HG02970 (cell line): ENCODE data around the gene TAF5L.
"Not testable (repeated sequence)": the region's sequence is repeated elsewhere in the genome, so short reads cannot be mapped to it uniquely, and the experiment has no call there.

ENCODE experiments used
- ATAC-seq: cut with Tn5 transposase; IDR thresholded peaks from one replicate; pipeline ENCODE4 v1.9.1; 2021; ENCODE audit warnings: mild to moderate bottlenecking, moderate library complexity, moderate number of reproducible peaks; ENCODE audit not compliant: unreplicated experiment, low FRiP score

Gene TAF5L

DNA sequence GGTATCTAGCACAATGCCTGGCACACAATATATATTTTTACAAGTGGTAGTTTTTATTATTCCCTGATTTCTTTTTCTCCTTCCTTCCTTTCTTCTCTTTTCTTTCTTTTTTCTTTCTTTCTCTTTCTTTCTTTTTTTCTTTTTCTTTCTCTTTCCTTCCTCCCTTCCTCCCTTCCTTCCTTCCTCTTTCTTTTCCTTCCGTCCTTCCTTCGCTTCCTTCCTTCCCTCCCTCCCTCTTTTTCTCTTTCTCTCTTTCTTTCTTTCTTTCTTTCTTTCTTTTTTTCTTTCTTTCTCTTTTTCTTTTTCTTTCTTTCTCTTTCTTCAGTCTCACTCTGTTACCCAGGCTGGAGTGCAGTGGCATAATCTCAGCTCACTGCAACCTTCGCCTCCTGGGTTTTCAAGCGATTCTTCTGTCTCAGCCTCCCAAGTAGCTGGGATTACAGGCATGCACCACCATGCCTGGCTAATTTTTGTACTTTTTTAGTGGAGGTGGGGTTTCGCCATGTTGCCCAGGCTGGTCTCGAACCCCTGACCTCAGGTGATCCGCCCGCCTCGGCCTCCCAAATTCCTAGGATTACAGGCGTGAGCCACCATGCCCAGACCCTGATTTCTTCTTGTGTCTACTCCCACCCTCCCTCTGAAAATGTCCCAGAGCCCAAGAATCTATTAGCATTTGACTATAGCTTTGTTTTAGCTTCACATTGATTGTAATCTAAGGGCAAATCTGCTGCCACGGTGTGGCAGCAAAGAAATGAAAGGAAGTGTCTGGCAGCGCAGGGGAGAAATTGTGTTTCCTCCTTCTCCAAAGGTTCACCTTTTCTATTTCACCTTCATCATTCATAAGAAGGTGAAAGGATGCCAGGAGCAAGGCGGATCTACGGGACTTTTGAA lies 47.5 kb downstream of the TAF5L start:
- ATAC-seq: no peak

DNA sequence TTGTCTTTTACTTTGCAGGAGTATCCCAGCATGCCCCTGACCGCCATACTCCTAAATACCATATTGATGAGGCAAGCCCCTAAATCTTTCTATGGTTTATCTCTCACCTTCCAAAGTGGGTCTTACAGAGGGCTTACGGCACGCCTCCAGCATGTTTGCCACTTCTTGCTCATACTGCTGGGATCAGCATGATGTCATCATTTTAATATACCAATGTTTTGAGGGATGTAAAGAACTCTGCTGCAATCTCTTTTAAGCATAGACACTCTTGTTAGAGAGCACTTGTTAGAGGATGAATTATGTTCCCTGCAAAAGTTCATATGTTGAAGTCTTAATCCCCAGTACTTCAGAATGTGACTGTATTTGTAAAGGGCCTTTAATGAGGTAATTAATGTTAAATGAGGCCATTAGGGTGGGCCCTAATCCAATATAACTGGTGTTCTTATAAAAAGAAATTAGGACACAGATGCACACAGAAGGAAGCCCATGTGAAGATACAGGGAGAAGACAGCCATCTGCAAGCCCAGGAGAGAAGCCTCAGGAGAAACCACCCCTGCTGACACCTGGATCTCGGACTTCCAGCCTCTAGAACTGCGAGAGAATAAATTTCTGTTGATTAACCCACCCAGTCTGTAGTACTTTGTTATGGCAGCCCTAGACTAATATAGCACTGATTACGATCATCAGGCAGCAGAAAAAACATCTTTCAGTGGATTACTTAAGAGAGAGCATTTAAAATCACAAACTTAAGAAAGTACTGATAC lies 51.1 kb downstream of the TAF5L start:
- no peak for ATAC-seq

DNA sequence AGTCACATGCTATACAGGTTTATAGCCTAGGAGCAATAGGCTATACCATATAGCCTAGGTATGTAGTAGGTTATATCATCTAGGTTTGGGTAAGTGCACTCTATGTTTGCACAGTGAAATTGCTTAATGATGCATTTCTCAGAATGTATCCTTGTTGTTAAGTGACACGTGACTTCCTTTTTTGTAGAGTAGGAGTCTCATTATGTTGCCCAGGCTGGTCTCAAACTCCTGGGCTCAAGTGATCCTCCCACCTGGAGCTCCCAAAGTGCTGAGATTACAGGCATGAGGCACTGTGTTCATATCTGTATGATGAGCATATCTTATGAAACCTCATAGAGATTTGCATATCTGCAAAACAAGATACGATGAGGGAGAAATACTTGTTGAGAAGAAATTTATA lies 53.6 kb downstream of the TAF5L start:
- ATAC-seq: no peak

DNA sequence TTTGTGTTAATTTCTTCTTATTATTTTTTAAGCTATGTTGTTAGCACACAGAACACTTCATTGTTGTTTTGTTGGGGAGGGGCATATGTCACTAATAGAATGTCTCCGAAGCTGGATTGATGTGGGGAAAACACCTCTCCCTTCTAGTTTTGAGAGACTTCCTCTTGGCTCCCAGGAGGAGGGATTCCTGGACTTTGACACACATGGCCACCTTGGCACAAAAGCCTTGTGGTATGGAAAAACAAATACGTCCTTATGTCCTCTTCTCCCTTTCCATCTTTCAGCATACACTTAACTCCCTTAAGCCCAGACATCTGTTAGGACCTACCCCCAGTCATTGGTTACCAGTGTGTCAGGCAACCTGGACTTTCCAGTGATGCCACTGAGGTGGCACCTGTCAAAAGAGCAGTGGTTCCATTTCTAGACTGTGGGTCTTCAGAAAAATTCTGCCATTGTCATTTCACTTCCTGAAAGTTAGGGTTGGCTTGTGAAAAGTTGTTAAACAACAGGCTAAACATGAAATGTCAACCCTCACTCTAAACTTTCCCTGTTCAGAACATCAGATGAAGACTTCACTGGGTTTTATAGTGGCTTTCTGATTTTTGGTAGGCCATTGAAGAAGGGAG lies 54.9 kb downstream of the TAF5L start:
- ATAC-seq: no peak

DNA sequence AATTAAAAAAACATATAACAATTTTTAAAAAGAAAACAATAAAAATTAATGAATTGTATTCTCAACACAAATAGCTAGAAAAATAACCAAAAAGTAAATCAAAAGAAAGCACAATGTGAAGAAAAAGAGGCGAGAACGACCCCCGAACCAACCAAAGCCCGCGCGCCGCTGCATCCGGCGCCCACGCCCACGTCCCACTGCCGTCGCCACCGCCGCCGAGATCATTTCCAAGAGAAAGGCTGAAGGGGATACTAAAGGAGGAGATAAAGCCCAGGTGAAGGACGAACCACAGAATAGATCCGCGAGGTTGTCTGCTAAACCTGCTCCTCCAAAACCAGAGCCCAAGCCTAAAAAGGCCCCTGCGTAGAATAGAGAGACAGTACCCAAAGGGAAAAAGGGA lies 55.6 kb downstream of the TAF5L start:
- ATAC-seq: no peak

DNA sequence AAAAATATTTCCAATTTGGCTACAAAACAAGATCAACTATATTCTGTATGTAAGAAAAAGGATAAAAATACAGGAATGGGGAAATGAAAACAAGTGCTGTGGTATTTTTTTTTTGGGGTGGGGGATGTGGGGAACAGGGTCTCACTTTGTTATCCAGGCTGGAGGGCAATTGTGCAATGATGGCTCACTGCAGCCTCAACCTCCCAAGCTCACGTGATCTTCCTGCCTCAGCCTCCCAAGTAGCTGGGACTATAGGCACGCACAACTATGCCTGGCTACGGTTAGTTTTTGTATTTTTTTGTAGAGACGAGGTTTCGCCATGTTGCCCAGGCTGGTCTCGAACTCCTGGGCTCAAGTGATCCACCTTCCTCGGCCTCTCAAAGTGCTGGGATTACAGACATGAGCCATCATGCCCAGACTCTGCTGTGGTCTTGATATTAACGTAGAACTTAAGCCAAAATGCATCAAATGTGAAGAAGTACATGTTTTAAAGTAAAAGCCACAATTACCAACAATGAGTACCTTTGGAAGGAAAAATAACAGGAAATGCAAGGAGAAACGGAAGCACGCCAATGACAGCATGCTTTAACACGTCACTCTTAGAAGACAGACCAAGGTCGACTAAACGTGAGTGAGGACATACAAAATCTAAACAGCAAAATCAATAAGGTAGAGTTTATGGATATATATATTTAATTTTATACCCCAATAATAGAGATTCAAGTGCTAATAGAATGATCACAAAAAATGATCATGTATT lies 58.6 kb downstream of the TAF5L start:
- no peak for ATAC-seq

DNA sequence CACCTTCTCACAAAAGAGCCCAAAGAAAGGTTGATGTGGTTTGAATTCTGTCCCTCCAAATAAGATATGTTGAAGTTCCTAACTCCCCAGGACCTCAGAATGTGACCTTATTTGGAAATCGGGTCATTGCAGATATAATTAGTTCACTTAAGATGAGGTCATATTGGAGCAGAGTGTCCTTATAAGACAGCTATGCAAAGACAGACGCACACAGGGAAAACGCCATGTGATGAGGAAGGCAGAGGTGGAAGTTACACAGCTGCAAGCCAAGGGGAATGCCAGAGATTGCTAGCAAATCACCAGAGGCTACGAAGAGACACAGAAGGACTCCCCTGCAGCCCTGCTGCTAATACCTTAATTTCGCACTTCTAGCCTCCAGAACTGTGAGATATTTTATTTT lies 62.2 kb downstream of the TAF5L start:
- ATAC-seq: no peak

DNA sequence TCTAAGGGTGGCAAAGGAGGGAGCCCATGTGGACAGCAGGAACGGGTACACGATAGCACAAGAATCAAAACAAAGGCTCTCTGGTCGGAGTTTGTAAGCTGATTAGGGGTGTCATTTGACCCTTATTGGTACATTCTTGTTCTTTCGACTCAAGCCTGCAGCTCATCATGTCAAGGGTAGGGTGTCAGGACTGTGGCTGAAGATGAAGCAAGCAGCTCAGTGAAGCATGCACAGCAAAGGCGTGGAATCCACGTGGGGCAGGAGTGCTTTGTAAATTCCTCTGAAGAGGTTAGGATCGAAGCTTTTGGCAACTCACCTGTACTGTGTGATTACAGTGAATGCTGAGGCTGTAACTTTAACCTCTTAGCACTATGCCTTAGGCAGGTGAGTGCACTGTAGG lies 62.7 kb downstream of the TAF5L start:
- ATAC-seq: no peak

DNA sequence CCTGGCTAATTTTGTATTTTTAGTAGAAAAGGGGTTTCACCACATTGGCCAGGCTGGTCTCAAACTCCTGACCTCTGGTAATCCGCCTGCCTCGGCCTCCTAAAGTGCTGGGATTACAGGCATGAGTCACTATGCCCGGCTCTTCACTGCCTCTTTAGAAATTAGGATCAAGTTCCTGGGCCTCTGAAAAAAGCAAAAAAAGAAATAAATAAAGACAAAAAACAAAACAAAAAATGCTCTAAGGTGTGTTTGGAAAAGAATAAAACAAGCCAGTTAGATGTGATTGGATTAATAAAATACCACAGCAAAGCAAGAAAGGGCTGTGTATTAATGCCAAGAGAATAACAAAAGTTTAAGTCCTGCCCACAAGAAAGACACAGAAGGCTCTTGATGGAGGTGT lies 63.2 kb downstream of the TAF5L start:
- no peak for ATAC-seq

DNA sequence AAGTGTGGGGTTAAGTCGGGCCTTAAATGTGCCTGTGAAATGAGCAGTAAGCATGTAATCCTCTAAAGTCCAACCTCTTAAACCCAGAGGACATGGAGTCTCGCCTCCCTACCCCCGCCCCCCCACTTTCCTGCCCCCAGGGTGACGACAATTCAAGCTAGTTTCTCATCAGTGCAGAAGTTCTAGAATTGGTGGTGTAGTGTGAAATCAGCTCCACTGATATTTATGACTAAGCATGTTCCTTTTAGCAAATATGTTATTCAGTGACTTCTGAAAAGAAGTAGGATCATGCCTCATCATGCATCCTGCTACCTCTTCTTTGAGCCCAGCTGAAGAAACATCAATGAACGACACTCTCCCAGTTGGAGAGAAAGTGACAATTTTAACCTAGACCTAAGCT lies 64.8 kb downstream of the TAF5L start:
- no peak for ATAC-seq

DNA sequence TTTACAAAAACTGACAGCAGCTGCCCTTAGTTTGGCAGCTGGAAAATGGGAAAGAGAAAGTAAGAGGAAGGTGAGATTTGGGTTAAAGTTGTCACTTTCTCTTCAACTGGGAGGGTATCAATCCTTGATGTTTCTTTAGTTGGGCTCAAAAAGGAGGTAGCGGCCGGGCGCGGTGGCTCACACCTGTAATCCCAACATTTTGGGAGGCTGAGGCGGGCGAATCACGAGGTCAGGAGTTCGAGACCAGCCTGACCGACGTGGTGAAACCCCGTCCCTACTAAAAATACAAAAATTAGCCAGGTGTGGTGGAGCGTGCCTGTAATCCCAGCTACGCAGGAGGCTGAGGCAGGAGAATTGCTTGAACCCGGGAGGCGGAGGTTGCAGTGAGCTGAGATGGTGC lies 65.8 kb downstream of the TAF5L start:
- not testable (repeated sequence) for ATAC-seq

DNA sequence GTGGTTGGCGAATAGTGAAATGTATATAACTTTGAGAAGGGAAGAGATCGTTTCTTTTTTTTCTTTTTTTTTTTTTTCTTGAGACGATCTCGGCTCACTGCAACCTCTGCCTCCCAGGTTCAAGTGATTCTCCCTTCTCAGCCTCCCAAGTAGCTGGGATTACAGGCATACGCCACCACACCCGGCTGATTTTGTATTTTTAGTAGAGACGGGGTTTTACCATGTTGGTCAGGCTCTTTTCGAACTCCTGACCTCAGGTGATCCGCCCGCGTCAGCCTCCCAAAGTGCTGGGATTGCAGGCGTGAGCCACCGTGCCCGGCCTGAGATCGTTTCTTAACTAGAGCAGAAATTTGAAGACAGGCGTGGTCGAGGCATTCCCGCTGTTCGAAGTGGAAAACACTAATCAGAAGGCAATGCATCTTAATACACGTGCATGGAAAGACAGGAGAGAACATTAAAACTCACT lies 66.6 kb downstream of the TAF5L start:
- not testable (repeated sequence) for ATAC-seq

DNA sequence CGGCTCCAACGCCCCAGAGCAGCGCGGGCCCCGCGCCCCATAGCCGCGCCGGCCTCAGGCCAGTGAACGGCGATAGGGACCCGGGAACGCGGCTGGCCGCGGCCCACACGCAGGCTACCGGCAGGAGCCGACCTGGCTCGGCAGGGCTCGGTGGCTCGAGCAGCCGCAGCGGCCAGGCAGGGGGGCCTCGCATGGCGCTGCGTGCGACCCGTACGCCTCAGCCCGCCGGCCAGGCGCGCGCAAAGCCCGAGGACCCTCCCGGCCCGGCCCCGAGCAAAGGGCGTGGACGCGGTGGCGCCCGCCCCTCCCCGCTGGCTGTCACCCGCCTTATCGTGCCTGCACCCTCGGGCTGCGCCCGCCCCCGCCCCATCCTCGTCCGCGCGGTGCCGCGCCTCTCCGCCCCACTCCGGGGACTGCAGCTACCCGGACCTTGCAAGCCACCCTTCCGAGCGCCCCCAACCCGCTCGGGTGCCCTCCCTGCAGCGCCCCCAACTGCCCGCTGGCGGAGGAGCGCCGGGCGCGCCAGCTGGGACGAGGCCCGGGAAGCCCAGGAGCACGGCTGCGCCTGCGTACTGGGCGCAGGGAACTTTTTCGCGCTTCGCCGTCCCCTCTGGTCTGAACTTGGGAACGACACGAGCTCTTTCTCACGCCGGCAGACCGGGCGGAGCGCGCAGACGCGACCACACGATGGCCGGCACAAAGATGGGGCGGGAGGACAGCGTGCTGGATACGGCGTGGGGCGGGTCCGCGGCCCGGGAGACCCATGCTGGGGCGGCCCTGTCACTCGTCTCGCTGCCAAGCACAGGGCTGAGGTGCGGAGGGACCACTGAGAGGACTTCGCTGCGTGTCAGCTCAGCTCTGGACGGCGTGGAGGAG lies 67.2 kb downstream of the TAF5L start, which contains the start of gene ABCB10:
Gene ABCB10 (minus strand): TSS at position 248 of the 876 bp plus-strand sequence. CDS start 55 bp downstream, at position 193.
- peak; percentile 76 for ATAC-seq

DNA sequence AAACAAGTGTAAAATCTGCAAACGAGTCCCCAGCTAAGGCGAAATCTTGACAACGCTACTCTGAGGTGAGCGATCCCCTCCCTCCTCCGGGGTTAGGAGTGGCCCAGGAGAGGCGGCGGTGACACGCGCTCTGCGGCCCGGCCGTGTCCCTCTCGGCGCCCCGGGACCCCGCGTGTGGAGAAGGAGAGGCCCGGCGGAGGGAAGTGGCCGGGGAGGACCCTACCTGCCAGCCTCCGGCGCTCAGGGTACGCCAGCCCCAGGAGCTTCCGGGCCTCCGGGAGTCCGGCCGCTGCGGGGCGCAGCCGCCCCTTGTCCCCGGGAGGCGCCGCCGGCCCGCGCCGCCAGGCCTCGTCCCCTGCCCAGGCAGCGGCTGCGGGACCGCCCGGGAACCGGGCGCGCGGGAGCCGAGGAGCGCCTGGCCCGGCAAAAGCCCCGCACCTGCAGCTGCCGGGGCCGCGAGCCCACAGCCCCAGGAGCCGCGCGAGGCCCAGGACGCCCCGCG lies 68.0 kb downstream of the TAF5L start:
- peak; percentile 37 for ATAC-seq

DNA sequence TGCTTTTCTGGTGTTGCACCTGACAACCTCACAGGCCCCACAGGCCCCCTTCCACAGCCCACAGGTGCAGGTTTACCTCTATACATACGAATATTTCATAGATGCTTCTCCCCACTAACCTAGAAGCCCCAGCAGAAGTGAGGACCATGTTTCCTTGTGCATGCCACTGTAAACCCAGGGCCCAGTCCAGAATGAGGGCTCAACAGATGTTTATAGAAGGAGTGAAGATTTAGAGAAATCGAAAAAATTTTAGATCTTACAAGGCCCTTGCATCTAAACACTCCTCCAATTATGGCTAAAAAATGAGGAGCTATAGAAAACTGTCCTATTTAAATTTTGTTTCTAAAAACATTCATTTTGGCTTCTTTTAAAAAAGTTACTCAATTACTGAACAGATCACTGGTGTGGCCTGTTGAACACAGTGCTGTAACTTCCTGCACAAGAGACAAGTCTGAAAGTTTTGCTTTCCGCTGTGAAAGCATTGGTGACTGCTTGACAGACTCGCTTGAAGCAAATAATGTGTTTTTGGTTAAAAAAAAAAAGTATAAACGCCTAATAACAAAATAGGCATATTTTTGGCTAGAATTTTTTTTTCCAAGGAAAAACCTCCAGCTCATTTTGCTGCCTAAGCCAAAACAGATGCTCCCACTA lies 68.6 kb downstream of the TAF5L start:
- no peak for ATAC-seq

DNA sequence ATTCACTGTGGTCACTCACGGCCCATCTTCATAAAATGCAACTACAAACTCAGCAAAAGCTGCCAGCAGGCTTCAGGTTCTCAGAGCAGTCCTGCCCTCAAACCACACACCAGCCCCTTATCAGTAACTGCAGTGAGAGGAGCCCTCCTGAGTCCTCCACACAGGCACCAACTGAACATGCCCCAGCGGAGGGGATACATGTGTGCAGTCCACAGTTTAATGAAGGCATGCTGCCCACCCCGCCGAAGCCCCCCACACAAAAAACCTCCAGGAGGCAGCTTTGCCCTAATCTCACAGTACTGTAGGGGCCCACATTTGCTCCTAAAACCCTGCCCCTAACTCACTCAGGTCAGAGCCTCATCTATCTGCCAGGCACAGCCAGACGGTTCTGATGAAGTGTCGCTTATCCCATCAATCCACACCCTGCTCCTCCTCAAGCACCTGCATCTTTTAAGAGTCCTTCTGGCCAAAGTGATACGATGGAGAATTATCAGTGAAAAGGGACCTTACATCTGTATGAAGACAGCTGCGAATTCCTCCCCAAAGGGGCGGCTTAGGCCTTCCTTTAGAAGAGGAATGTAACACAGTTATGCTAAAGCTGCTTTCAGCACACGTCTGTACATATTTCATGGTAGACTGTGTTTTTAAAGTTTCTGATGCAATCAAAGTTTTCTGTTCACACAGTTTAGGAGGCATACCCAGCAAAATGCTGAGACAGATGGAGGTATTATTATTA lies 70.9 kb downstream of the TAF5L start:
- ATAC-seq: no peak

DNA sequence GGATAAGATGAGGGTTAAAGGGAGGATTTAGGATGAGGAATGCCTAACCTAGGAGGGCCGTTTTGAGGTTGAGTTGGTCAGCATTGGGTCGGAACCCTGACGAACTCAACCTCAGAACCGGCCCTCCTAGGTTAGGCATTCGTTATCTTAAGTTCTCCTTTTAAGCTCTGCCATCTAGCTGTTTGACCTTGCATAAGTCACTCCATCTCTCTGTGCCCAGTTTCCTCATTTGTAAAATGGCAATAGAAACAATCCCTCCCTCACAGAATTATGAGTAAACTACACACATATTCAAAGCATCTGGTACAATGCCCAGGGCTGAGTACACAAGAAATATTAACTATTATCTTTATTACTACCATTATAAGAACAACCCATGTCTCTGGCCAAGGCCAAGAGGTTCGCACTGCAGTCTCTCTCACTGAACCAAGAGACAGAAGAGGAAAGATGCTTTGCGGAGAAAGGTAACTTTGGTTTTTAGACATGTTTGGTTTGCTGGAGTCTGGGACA lies 72.2 kb downstream of the TAF5L start:
- ATAC-seq: no peak

DNA sequence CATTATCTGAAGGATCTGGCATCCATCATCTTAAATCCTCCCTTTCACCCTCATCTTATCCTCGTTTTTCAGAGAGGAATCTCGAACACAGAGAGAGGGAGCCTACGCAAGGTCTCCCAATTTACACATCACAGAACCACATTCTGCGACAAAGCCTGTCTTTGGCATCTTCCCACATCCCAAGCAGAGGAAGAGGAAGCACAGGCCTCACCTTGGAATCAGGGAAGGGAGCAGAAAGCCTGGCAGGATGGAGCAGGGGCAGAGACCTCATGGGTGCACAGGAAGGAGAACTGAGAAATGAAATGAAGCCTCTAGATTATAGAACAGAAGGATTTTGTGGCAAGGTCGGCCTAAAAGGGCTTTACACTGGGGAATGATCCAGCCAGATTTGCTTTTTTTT lies 73.2 kb downstream of the TAF5L start:
- ATAC-seq: no peak
